ENCODE measurements around the gene MFAP2. TPM values are rescaled to one million over a fixed set of nuclear protein-coding genes. Genes with fewer than 3 reads are reported as not detected.
"Not testable (repeated sequence)": the region's sequence is repeated elsewhere in the genome, so short reads cannot be mapped to it uniquely, and the experiment has no call there.

Gene MFAP2
- total RNA-seq, 2 donors from 2014 or later: not detected

- H3K4me3 Mint-ChIP-seq: no peak overlapping the region
- H3K36me3 Mint-ChIP-seq (ENCODE audit: low read depth): no peaks in the 10 kb centered on the region
- DNase-seq (no peak), ATAC-seq (no peak)
- H3K27ac Mint-ChIP-seq: no peak overlapping the region
- H3K4me1 Mint-ChIP-seq: peaks cover 3% of the 10 kb centered on the region
- no peaks in the 10 kb centered on the region for H3K27me3 Mint-ChIP-seq
- no peaks in the 10 kb centered on the region for H3K9me3 ChIP-seq (ENCODE audit: control insufficient read depth, low read length, poor library complexity, severe bottlenecking)
Observed at GRCh38 chr1:16971341-16972188, 8.9 kb downstream of the MFAP2 start.

- no peak for ATAC-seq
- H3K9me3 ChIP-seq (ENCODE audit: control insufficient read depth, low read length, poor library complexity, severe bottlenecking): no peaks in the 10 kb centered on the region
- no peaks in the 10 kb centered on the region for H3K27me3 Mint-ChIP-seq
- H3K27ac Mint-ChIP-seq: peak overlapping the region; percentile 9
- H3K4me3 Mint-ChIP-seq: no peak overlapping the region
- H3K36me3 Mint-ChIP-seq (ENCODE audit: low read depth): no peaks in the 10 kb centered on the region
- H3K4me1 Mint-ChIP-seq: peaks cover 2% of the 10 kb centered on the region
- DNase-seq: no peak
Observed at GRCh38 chr1:16970132-16970910, 10.1 kb downstream of the MFAP2 start.

GRCh38 chr1:16969651-16970050 is 10.8 kb downstream of the MFAP2 start:
- peak overlapping the region; percentile 24 for H3K27ac Mint-ChIP-seq
- peaks cover 6% of the 10 kb centered on the region for H3K4me1 Mint-ChIP-seq
- no peaks in the 10 kb centered on the region for H3K27me3 Mint-ChIP-seq
- ATAC-seq (no peak), DNase-seq (no peak)
- no peak overlapping the region for H3K4me3 Mint-ChIP-seq
- H3K36me3 Mint-ChIP-seq (ENCODE audit: low read depth): no peaks in the 10 kb centered on the region
- no peaks in the 10 kb centered on the region for H3K9me3 ChIP-seq (ENCODE audit: control insufficient read depth, low read length, poor library complexity, severe bottlenecking)

- no peak overlapping the region for H3K4me3 Mint-ChIP-seq
Observed at GRCh38 chr1:16969057-16969611, 11.3 kb downstream of the MFAP2 start.

GRCh38 chr1:16968372-16968771 is 12.0 kb downstream of the MFAP2 start:
- H3K4me3 Mint-ChIP-seq: no peak overlapping the region
- H3K36me3 Mint-ChIP-seq (ENCODE audit: low read depth): no peaks in the 10 kb centered on the region
- ATAC-seq: no peak
- DNase-seq: no peak
- no peaks in the 10 kb centered on the region for H3K9me3 ChIP-seq (ENCODE audit: control insufficient read depth, low read length, poor library complexity, severe bottlenecking)
- H3K27me3 Mint-ChIP-seq: no peaks in the 10 kb centered on the region
- H3K27ac Mint-ChIP-seq: peak overlapping the region; percentile 24
- H3K4me1 Mint-ChIP-seq: peaks cover 6% of the 10 kb centered on the region

More at GRCh38 chr1:16969057-16969611, 11.3 kb downstream of the MFAP2 start:
- Mint-ChIP-seq H3K27ac (peak overlapping the region; percentile 24), H3K27me3 (no peaks in the 10 kb centered on the region), H3K36me3 (ENCODE audit: low read depth) (no peaks in the 10 kb centered on the region), H3K4me1 (peaks cover 6% of the 10 kb centered on the region)
- no peaks in the 10 kb centered on the region for H3K9me3 ChIP-seq (ENCODE audit: control insufficient read depth, low read length, poor library complexity, severe bottlenecking)
- DNase-seq (no peak), ATAC-seq (no peak)

GRCh38 chr1:16967962-16968361 is 12.5 kb downstream of the MFAP2 start:
- no peaks in the 10 kb centered on the region for H3K9me3 ChIP-seq (ENCODE audit: control insufficient read depth, low read length, poor library complexity, severe bottlenecking)
- ATAC-seq: no peak
- H3K36me3 Mint-ChIP-seq (ENCODE audit: low read depth): no peaks in the 10 kb centered on the region
- H3K4me3 Mint-ChIP-seq: no peak overlapping the region
- H3K27ac Mint-ChIP-seq: no peak overlapping the region
- DNase-seq: no peak
- H3K4me1 Mint-ChIP-seq: peaks cover 8% of the 10 kb centered on the region
- H3K27me3 Mint-ChIP-seq: no peaks in the 10 kb centered on the region

GRCh38 chr1:16967095-16967575 is 13.3 kb downstream of the MFAP2 start:
- ATAC-seq (no peak), DNase-seq (no peak)
- Mint-ChIP-seq H3K4me3 (no peak overlapping the region), H3K27me3 (no peaks in the 10 kb centered on the region), H3K27ac (no peak overlapping the region), H3K4me1 (peaks cover 8% of the 10 kb centered on the region), H3K36me3 (ENCODE audit: low read depth) (no peaks in the 10 kb centered on the region)
- no peaks in the 10 kb centered on the region for H3K9me3 ChIP-seq (ENCODE audit: control insufficient read depth, low read length, poor library complexity, severe bottlenecking)

GRCh38 chr1:16966282-16966681 is 14.1 kb downstream of the MFAP2 start:
- no peak for ATAC-seq
- H3K4me3 Mint-ChIP-seq: no peak overlapping the region
- no peaks in the 10 kb centered on the region for H3K36me3 Mint-ChIP-seq (ENCODE audit: low read depth)
- no peak for DNase-seq
- H3K27me3 Mint-ChIP-seq: no peaks in the 10 kb centered on the region
- H3K9me3 ChIP-seq (ENCODE audit: control insufficient read depth, low read length, poor library complexity, severe bottlenecking): no peaks in the 10 kb centered on the region
- peaks cover 14% of the 10 kb centered on the region for H3K4me1 Mint-ChIP-seq
- no peak overlapping the region for H3K27ac Mint-ChIP-seq

GRCh38 chr1:16965486-16966067 is 14.8 kb downstream of the MFAP2 start:
- no peaks in the 10 kb centered on the region for H3K9me3 ChIP-seq (ENCODE audit: control insufficient read depth, low read length, poor library complexity, severe bottlenecking)
- peaks cover 14% of the 10 kb centered on the region for H3K4me1 Mint-ChIP-seq
- DNase-seq (no peak), ATAC-seq (no peak)
- no peaks in the 10 kb centered on the region for H3K36me3 Mint-ChIP-seq (ENCODE audit: low read depth)
- H3K4me3 Mint-ChIP-seq: no peak overlapping the region
- H3K27me3 Mint-ChIP-seq: no peaks in the 10 kb centered on the region
- no peak overlapping the region for H3K27ac Mint-ChIP-seq

- not testable (repeated sequence) for H3K36me3 Mint-ChIP-seq (ENCODE audit: low read depth); ATAC-seq; H3K27me3 Mint-ChIP-seq; H3K4me3 Mint-ChIP-seq; DNase-seq; H3K9me3 ChIP-seq (ENCODE audit: control insufficient read depth, low read length, poor library complexity, severe bottlenecking); H3K27ac Mint-ChIP-seq
- peaks cover 14% of the 10 kb centered on the region for H3K4me1 Mint-ChIP-seq
Observed at GRCh38 chr1:16964169-16964568, 16.3 kb downstream of the MFAP2 start.

GRCh38 chr1:16961297-16962133 is 18.9 kb downstream of the MFAP2 start:
- DNase-seq (no peak), ATAC-seq (no peak)
- H3K9me3 ChIP-seq (ENCODE audit: control insufficient read depth, low read length, poor library complexity, severe bottlenecking): no peaks in the 10 kb centered on the region
- Mint-ChIP-seq H3K4me1 (peaks cover 14% of the 10 kb centered on the region), H3K27me3 (no peaks in the 10 kb centered on the region), H3K36me3 (ENCODE audit: low read depth) (no peaks in the 10 kb centered on the region), H3K27ac (peak overlapping the region; percentile 77), H3K4me3 (peak overlapping the region; percentile 85)

- peak; percentile 65 to 71 (median 66) for DNase-seq
- H3K27me3 Mint-ChIP-seq: no peaks in the 10 kb centered on the region
Observed at GRCh38 chr1:16960560-16961296, 19.7 kb downstream of the MFAP2 start.

More at GRCh38 chr1:16960560-16961296, 19.7 kb downstream of the MFAP2 start:
- Mint-ChIP-seq H3K4me1 (peaks cover 12% of the 10 kb centered on the region), H3K27ac (peak overlapping the region; percentile 89), H3K4me3 (peak overlapping the region; percentile 89), H3K36me3 (ENCODE audit: low read depth) (no peaks in the 10 kb centered on the region)
- peak; percentile 94 for ATAC-seq
- H3K9me3 ChIP-seq (ENCODE audit: control insufficient read depth, low read length, poor library complexity, severe bottlenecking): no peaks in the 10 kb centered on the region
